Liver (tissue), 3 donors: ENCODE measurements around the gene CELF5.
"Not testable (repeated sequence)": the region's sequence is repeated elsewhere in the genome, so short reads cannot be mapped to it uniquely, and the experiment has no call there.

ENCODE experiments used
- CTCF ChIP-seq: fragments of 150-350 bp; IDR thresholded peaks from 2 replicates; pipeline ENCODE4 v1.5.1; 2017; ENCODE audit warnings: improper control_type of control experiment, low read depth, low read length; ENCODE audit not compliant: missing input control
- EGR1 ChIP-seq, 2 donors: IDR thresholded peaks; 2 replicates each; pipeline ENCODE4 v1.6.1; 2016 to 2018; ENCODE audit warnings: antibody characterized with exemption in 2 of 2, low read depth in 2 of 2
- GABPA ChIP-seq, 2 donors: IDR thresholded peaks in 1 of 2; conservative IDR thresholded peaks in 1 of 2; 2 replicates each; pipeline ENCODE4 v1.6.1; 2016; ENCODE audit warnings: antibody characterized with exemption in 2 of 2, mild to moderate bottlenecking in 1 of 2, moderate library complexity in 1 of 2
- MAX ChIP-seq: IDR thresholded peaks from 2 replicates; pipeline ENCODE4 v1.6.1; 2016; ENCODE audit warnings: antibody characterized with exemption
- REST ChIP-seq: IDR thresholded peaks from 2 replicates; pipeline ENCODE4 v1.6.1; 2016; ENCODE audit warnings: antibody characterized with exemption, mild to moderate bottlenecking
- RXRA ChIP-seq, 2 donors: IDR thresholded peaks; 2 replicates each; pipeline ENCODE4 v1.6.1; 2017 to 2018; ENCODE audit warnings: antibody characterized with exemption in 2 of 2, mild to moderate bottlenecking in 1 of 2
- SP1 ChIP-seq: IDR thresholded peaks from 2 replicates; pipeline ENCODE4 v1.6.1; 2018; ENCODE audit warnings: antibody characterized with exemption, mild to moderate bottlenecking
- TAF1 ChIP-seq: conservative IDR thresholded peaks from 2 replicates; pipeline ENCODE4 v1.6.1; 2016; ENCODE audit warnings: antibody characterized with exemption, mild to moderate bottlenecking
- YY1 ChIP-seq: IDR thresholded peaks from 2 replicates; pipeline ENCODE4 v1.6.1; 2016; ENCODE audit warnings: antibody characterized with exemption, mild to moderate bottlenecking
- ZBTB33 ChIP-seq: IDR thresholded peaks from 2 replicates; pipeline ENCODE4 v1.6.1; 2016; ENCODE audit warnings: antibody characterized with exemption
- donor health status: healthy.
- donor health status: healthy.

GRCh38 chr19:3332232-3332631 lies 107.8 kb downstream of the CELF5 start:
- not testable (repeated sequence) for TF ChIP-seq CTCF; MAX; TAF1; GABPA (IDR thresholded peaks at IDR 0.05 in 1 of 2, conservative IDR thresholded peaks at IDR 0.05 in 1 of 2); YY1; RXRA (IDR thresholded peaks at IDR 0.05); REST; EGR1 (IDR thresholded peaks at IDR 0.05; ENCODE audit: low read depth in 2 of 2); ZBTB33; SP1
